Astrocyte (in vitro differentiated cells and primary cell): ENCODE results near the gene PSMD5. TPM values are rescaled to one million over a fixed set of nuclear protein-coding genes. Genes with fewer than 3 reads are reported as not detected.

Experiments used
- DNase-seq: peaks from one replicate; pipeline ENCODE4 v3.0.0-alpha.2; 2010; ENCODE audit warnings: low read depth
- FAIRE-seq: peaks from 2 replicates; lab custom pipeline; 2011; peaks lifted over from hg19 to GRCh38; lab: Jason Lieb, UNC
- H2AFZ ChIP-seq: 2 replicates; pipeline ENCODE4 v1.6.0; 2012; ENCODE audit warnings: low read depth, low read length, inconsistent platforms
- H3K27ac ChIP-seq: 2 replicates; pipeline ENCODE4 v1.5.1; 2011; ENCODE audit warnings: low read depth, low read length, inconsistent platforms
- H3K27me3 ChIP-seq: 2 replicates; pipeline ENCODE4 v1.6.0; 2011; ENCODE audit warnings: low read length, inconsistent platforms; ENCODE audit not compliant: insufficient read depth
- H3K36me3 ChIP-seq: 2 replicates; pipeline ENCODE4 v1.5.1; 2011; ENCODE audit warnings: low read length, inconsistent platforms; ENCODE audit not compliant: insufficient read depth
- H3K4me1 ChIP-seq: 2 replicates; pipeline ENCODE4 v1.5.1; 2011; ENCODE audit warnings: low read length, inconsistent platforms; ENCODE audit not compliant: insufficient read depth
- H3K4me2 ChIP-seq: 2 replicates; pipeline ENCODE4 v1.6.0; 2012; ENCODE audit warnings: low read length, inconsistent platforms
- H3K4me3 ChIP-seq: 2 replicates; pipeline ENCODE4 v1.5.1; 2011; ENCODE audit warnings: low read depth, mild to moderate bottlenecking, low read length, inconsistent platforms; ENCODE audit not compliant: insufficient read depth
- H3K79me2 ChIP-seq: 2 replicates; pipeline ENCODE4 v1.6.0; 2012; ENCODE audit warnings: mild to moderate bottlenecking, low read length, inconsistent platforms; ENCODE audit not compliant: insufficient read depth
- H3K9ac ChIP-seq: 2 replicates; pipeline ENCODE4 v1.6.0; 2012; ENCODE audit warnings: mild to moderate bottlenecking, low read length, inconsistent platforms
- H3K9me3 ChIP-seq: 2 replicates; pipeline ENCODE4 v1.5.1; 2012; ENCODE audit warnings: low read depth, mild to moderate bottlenecking, low read length, inconsistent platforms; ENCODE audit not compliant: insufficient read depth
- H4K20me1 ChIP-seq: 2 replicates; pipeline ENCODE4 v1.6.0; 2012; ENCODE audit warnings: low read length, inconsistent platforms; ENCODE audit not compliant: insufficient read depth
- H3K27ac Mint-ChIP-seq: one replicate; pipeline ENCODE4 v1.8.0; 2021; ENCODE audit warnings: mild to moderate bottlenecking, mixed read lengths; ENCODE audit not compliant: unreplicated experiment
- H3K27me3 Mint-ChIP-seq: one replicate; pipeline ENCODE4 v1.8.0; 2021; ENCODE audit warnings: low read depth, mixed read lengths; ENCODE audit not compliant: unreplicated experiment
- H3K36me3 Mint-ChIP-seq: one replicate; pipeline ENCODE4 v1.8.0; 2021; ENCODE audit warnings: low read depth, mixed read lengths; ENCODE audit not compliant: unreplicated experiment
- H3K4me1 Mint-ChIP-seq: one replicate; pipeline ENCODE4 v1.8.0; 2021; ENCODE audit warnings: low read depth, mixed read lengths; ENCODE audit not compliant: unreplicated experiment
- H3K4me3 Mint-ChIP-seq: one replicate; pipeline ENCODE4 v1.8.0; 2021; ENCODE audit warnings: mild to moderate bottlenecking, moderate library complexity, mixed read lengths; ENCODE audit not compliant: unreplicated experiment
- H3K9me3 Mint-ChIP-seq: one replicate; pipeline ENCODE4 v1.8.0; 2021; ENCODE audit warnings: mild to moderate bottlenecking, mixed read lengths; ENCODE audit not compliant: unreplicated experiment
- EZH2 ChIP-seq: IDR thresholded peaks from 2 replicates; pipeline ENCODE4 v1.6.1; 2012; ENCODE audit warnings: mild to moderate bottlenecking, low read length, inconsistent platforms; ENCODE audit not compliant: insufficient read depth
- total RNA-seq: library from RNA; stranded (reverse); gene quantifications from 2 replicates; pipeline ENCODE4 v1.2.1, GENCODE V29; 2021
- TF ChIP-seq, protein P1 (sequence below): IDR thresholded peaks from 2 replicates; pipeline ENCODE4 v1.5.1; 2011; ENCODE audit warnings: low read depth, mild to moderate bottlenecking, inconsistent platforms, low read length, moderate library complexity; ENCODE audit not compliant: insufficient read depth

The PSMD5 gene
- total RNA-seq, 1 donor from 2014 or later: 66.2 TPM

DNA sequence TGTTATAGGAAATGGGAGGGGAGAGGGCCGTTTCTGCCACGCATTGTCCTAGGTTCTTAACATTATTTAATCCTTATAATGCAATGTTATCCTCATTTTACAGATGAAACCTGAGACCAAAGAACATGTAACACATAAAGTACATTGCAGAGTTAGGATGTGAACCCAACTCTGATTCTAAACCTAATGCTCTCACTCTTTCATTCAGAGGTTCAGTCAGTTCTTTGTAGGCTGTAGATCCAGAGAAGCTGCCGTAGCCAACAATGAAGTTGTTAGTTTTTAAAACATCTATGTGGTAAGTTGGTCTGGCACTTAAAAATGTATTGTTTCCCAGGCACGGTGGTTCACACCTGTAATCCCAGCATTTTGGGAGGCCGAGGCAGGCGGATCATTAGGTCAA is 10.5 kb upstream of the PSMD5 start:
- Mint-ChIP-seq H3K4me3 (no peak overlapping the region), H3K4me1 (peaks cover 18% of the 10 kb centered on the region), H3K9me3 (no peaks in the 10 kb centered on the region), H3K27me3 (no peaks in the 10 kb centered on the region), H3K27ac (no peak overlapping the region), H3K36me3 (peaks cover 10% of the 10 kb centered on the region)
- TF ChIP-seq, protein P1, sequence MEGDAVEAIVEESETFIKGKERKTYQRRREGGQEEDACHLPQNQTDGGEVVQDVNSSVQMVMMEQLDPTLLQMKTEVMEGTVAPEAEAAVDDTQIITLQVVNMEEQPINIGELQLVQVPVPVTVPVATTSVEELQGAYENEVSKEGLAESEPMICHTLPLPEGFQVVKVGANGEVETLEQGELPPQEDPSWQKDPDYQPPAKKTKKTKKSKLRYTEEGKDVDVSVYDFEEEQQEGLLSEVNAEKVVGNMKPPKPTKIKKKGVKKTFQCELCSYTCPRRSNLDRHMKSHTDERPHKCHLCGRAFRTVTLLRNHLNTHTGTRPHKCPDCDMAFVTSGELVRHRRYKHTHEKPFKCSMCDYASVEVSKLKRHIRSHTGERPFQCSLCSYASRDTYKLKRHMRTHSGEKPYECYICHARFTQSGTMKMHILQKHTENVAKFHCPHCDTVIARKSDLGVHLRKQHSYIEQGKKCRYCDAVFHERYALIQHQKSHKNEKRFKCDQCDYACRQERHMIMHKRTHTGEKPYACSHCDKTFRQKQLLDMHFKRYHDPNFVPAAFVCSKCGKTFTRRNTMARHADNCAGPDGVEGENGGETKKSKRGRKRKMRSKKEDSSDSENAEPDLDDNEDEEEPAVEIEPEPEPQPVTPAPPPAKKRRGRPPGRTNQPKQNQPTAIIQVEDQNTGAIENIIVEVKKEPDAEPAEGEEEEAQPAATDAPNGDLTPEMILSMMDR: no peak
- no peak for TF ChIP-seq EZH2
- no peaks in the 10 kb centered on the region for H3K9me3 ChIP-seq
- H3K4me3 ChIP-seq: no peak overlapping the region
- H3K27ac ChIP-seq: peak overlapping the region; percentile 23
- no peaks in the 10 kb centered on the region for H3K79me2 ChIP-seq
- no peak overlapping the region for H3K9ac ChIP-seq
- no peak for DNase-seq
- no peak for FAIRE-seq
- peaks cover 2% of the 10 kb centered on the region for H3K36me3 ChIP-seq
- no peaks in the 10 kb centered on the region for H4K20me1 ChIP-seq
- no peaks in the 10 kb centered on the region for H3K27me3 ChIP-seq
- no peak overlapping the region for H3K4me2 ChIP-seq
- H3K4me1 ChIP-seq: peaks cover 7% of the 10 kb centered on the region
- H2AFZ ChIP-seq: no peak overlapping the region

DNA sequence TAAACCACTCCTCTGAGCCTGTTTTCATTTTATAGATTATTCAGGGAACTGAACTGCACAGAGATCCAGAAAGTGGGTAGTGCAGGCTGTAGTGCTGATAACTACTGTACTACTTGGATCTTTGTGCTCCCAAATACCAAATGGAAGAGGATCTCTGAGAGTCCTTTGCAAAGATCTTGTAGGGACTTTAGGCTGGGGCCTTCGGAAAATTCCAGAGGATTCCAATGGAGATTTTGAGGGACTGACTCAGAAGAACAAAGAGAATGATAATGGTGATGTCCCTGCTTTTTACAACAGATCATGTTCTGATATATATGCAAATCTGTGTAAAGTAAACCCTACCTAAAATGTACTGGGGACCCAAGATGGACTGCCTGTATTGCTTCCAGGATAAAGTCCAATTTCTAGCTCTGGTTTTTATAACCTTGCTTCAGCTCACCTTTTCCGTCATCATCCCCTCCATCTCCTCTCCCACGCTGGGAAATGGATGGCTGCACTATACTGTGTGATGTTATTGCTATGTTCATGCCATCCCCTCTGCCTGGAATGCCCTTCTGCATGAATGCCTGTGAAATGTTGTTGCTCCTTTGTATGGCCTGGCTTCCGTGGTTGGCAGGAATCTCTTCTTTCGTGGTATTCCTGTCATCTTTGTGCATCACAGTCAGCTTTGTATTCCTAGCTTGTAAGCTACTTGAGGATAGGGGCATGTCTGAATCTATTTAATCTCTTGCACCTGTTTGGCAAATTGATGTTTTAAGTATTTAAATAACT is 9.7 kb upstream of the PSMD5 start:
- H3K4me2 ChIP-seq: peak overlapping the region; percentile 15
- H3K27ac Mint-ChIP-seq: peak overlapping the region; percentile 31

More for the DNA sequence above, 9.7 kb upstream of the PSMD5 start:
- no peak overlapping the region for H3K9ac ChIP-seq
- no peaks in the 10 kb centered on the region for H4K20me1 ChIP-seq
- H3K4me3 Mint-ChIP-seq: no peak overlapping the region
- no peaks in the 10 kb centered on the region for H3K79me2 ChIP-seq
- no peak for TF ChIP-seq EZH2
- TF ChIP-seq, protein P1: no peak
- no peaks in the 10 kb centered on the region for H3K27me3 Mint-ChIP-seq
- H3K9me3 Mint-ChIP-seq: no peaks in the 10 kb centered on the region
- no peak overlapping the region for H3K4me3 ChIP-seq
- H3K4me1 ChIP-seq: peaks cover 7% of the 10 kb centered on the region
- DNase-seq: peak; percentile 59
- no peak for FAIRE-seq
- no peak overlapping the region for H2AFZ ChIP-seq
- H3K36me3 Mint-ChIP-seq: peaks cover 7% of the 10 kb centered on the region
- peak overlapping the region; percentile 16 for H3K27ac ChIP-seq
- peaks cover 16% of the 10 kb centered on the region for H3K4me1 Mint-ChIP-seq
- peaks cover 2% of the 10 kb centered on the region for H3K36me3 ChIP-seq
- H3K9me3 ChIP-seq: no peaks in the 10 kb centered on the region
- H3K27me3 ChIP-seq: no peaks in the 10 kb centered on the region
